Measurements from ENCODE around the gene LRP6. TPM values are rescaled to one million over a fixed set of nuclear protein-coding genes. Genes with fewer than 3 reads are reported as not detected.

LRP6 gene
- total RNA-seq, 1 experiment from 2014 or later = 28.1 TPM

GRCh38 chr12:12116677-12117076 is 150.2 kb downstream of the LRP6 start:
- no TSS peak for BruUV-seq (replicated peaks)
- Histone ChIP-seq H4K20me1 (ENCODE audit: insufficient read depth) (no peaks in the 10 kb centered on the region), H3K9me3 (ENCODE audit: control insufficient read depth in 1 of 2, insufficient read depth in 1 of 2, low read depth in 1 of 2, low read length in 2 of 2) (no peaks in the 10 kb centered on the region), H2AFZ (ENCODE audit: low read depth, low read length, poor library complexity, severe bottlenecking) (no peak overlapping the region), H3K4me1 (ENCODE audit: control insufficient read depth in 1 of 2, insufficient read depth in 2 of 2, low read length in 2 of 2) (no peaks in the 10 kb centered on the region), H3K9ac (ENCODE audit: low read length) (no peak overlapping the region), H3K4me2 (ENCODE audit: low read length) (no peak overlapping the region), H3K79me2 (ENCODE audit: insufficient read depth, low read length) (no peaks in the 10 kb centered on the region), H3K36me3 (ENCODE audit: control insufficient read depth in 1 of 2, insufficient read depth in 2 of 2, low read length in 2 of 2) (peaks cover 0 to 3% of the 10 kb centered on the region in 2 experiments; a peak in 1 of 4 replicates), H3K27me3 (ENCODE audit: insufficient read depth, low read length) (no peaks in the 10 kb centered on the region), H3K9me2 (ENCODE audit: insufficient read depth) (no peaks in the 10 kb centered on the region), H3K4me3 (replicated peaks in 1 of 2; ENCODE audit: low read depth in 1 of 2, low read length in 2 of 2) (no peak overlapping the region), H3K27ac (ENCODE audit: low read depth, low read length) (no peak overlapping the region)
- TF ChIP-seq YY1 (IDR thresholded peaks at IDR 0.05; ENCODE audit: extremely low read depth, insufficient replicate concordance, low read depth, low read length) = no peak
- no peak for TF ChIP-seq ZFX (IDR thresholded peaks at IDR 0.05)
- TF ChIP-seq ELF1 (IDR thresholded peaks at IDR 0.05; ENCODE audit: borderline replicate concordance, low read depth) = no peak
- ChIA-PET CTCF (no interaction called here), RAD21 (ENCODE audit: low non-redundant PET in 1 of 2, low total read pairs in 2 of 2, uncharacterized antibody in 2 of 2, unreplicated experiment in 2 of 2) (no interaction called here), POLR2A (no interaction called here)
- DNase-seq (ENCODE audit: low read depth, low spot score) = no peak
- ATAC-seq = no peak
- intact Hi-C loops (cut with micrococcal nuclease) = no loop called here

- no peaks in the 10 kb centered on the region for H3K27me3 ChIP-seq (ENCODE audit: insufficient read depth, low read length)
- DNase-seq (ENCODE audit: low read depth, low spot score) = no peak
- H4K20me1 ChIP-seq (ENCODE audit: insufficient read depth) = no peaks in the 10 kb centered on the region
- TF ChIP-seq TCF7L2 (IDR thresholded peaks at IDR 0.05; ENCODE audit: borderline replicate concordance, extremely low read depth, insufficient read depth, insufficient read length) = no peak
- no peak for TF ChIP-seq RAD21 (IDR thresholded peaks at IDR 0.05; ENCODE audit: low read depth)
- TF ChIP-seq YY1 (IDR thresholded peaks at IDR 0.05; ENCODE audit: extremely low read depth, insufficient replicate concordance, low read depth, low read length) = no peak
- TF ChIP-seq REST (IDR thresholded peaks at IDR 0.05; ENCODE audit: low read depth) = no peak
- TF ChIP-seq FOSL1 (IDR thresholded peaks at IDR 0.05; ENCODE audit: low read depth) = no peak
- no peak for TF ChIP-seq ZBTB33 (IDR thresholded peaks at IDR 0.05; ENCODE audit: extremely low read depth, insufficient replicate concordance, low read length)
- no peak for TF ChIP-seq CTCF (IDR thresholded peaks at IDR 0.05 in 2 of 3, conservative IDR thresholded peaks at IDR 0.05 in 1 of 3; ENCODE audit: borderline replicate concordance in 1 of 3, insufficient read depth in 1 of 3, low read depth in 2 of 3, low read length in 2 of 3)
- no peak for TF ChIP-seq EGR1 (IDR thresholded peaks at IDR 0.05; ENCODE audit: low read depth)
- no peak for TF ChIP-seq SIN3A (IDR thresholded peaks at IDR 0.05; ENCODE audit: low read depth)
- POLR2A ChIA-PET = no interaction called here
- H3K9me3 ChIP-seq (ENCODE audit: control insufficient read depth in 1 of 2, insufficient read depth in 1 of 2, low read depth in 1 of 2, low read length in 2 of 2) = no peaks in the 10 kb centered on the region
- no peak overlapping the region for H3K4me2 ChIP-seq (ENCODE audit: low read length)
- no TSS peak for BruUV-seq (replicated peaks)
- no peak overlapping the region for H2AFZ ChIP-seq (ENCODE audit: low read depth, low read length, poor library complexity, severe bottlenecking)
- intact Hi-C loops (cut with micrococcal nuclease) = no loop called here
- H3K9ac ChIP-seq (ENCODE audit: low read length) = no peak overlapping the region
- no peak for ATAC-seq
- RAD21 ChIA-PET (ENCODE audit: low non-redundant PET in 1 of 2, low total read pairs in 2 of 2, uncharacterized antibody in 2 of 2, unreplicated experiment in 2 of 2) = no interaction called here
- CTCF ChIA-PET = no interaction called here
- 0 out of 4 replicates have a peak, but pooled peaks cover 0 to 3% of the 10 kb centered on the region in 2 experiments for H3K36me3 ChIP-seq (ENCODE audit: control insufficient read depth in 1 of 2, insufficient read depth in 2 of 2, low read length in 2 of 2)
- H3K79me2 ChIP-seq (ENCODE audit: insufficient read depth, low read length) = no peaks in the 10 kb centered on the region
- no peak overlapping the region for H3K4me3 ChIP-seq (replicated peaks in 1 of 2; ENCODE audit: low read depth in 1 of 2, low read length in 2 of 2)
- H3K4me1 ChIP-seq (ENCODE audit: control insufficient read depth in 1 of 2, insufficient read depth in 2 of 2, low read length in 2 of 2) = no peaks in the 10 kb centered on the region
- no peak overlapping the region for H3K27ac ChIP-seq (ENCODE audit: low read depth, low read length)
- no peaks in the 10 kb centered on the region for H3K9me2 ChIP-seq (ENCODE audit: insufficient read depth)
Observed at GRCh38 chr12:12115514-12115913, 151.3 kb downstream of the LRP6 start.

Data from HCT116 (cell line).